GM19372 (cell line): Measurements from ENCODE around the gene ZNF543.

ENCODE experiments used
- ATAC-seq: cut with Tn5 transposase; IDR thresholded peaks from one replicate; pipeline ENCODE4 v1.9.1; 2021; ENCODE audit warnings: mild to moderate bottlenecking, low read depth, moderate library complexity; ENCODE audit not compliant: unreplicated experiment

ZNF543 gene

GRCh38 chr19:57377498-57378146 lies 57.4 kb downstream of the ZNF543 start:
- ATAC-seq: no peak
